ENCODE data around the gene CCDC187. TPM values are rescaled to one million over a fixed set of nuclear protein-coding genes. Genes with fewer than 3 reads are reported as not detected.
"Not testable (repeated sequence)": the region's sequence is repeated elsewhere in the genome, so short reads cannot be mapped to it uniquely, and the experiment has no call there.

The CCDC187 gene
- total RNA-seq = 1 to 10 TPM in 1 of 4 donors, under 1 TPM in 2, not detected in 1; 0.40 to 1.1 (median 0.41) TPM

DNA sequence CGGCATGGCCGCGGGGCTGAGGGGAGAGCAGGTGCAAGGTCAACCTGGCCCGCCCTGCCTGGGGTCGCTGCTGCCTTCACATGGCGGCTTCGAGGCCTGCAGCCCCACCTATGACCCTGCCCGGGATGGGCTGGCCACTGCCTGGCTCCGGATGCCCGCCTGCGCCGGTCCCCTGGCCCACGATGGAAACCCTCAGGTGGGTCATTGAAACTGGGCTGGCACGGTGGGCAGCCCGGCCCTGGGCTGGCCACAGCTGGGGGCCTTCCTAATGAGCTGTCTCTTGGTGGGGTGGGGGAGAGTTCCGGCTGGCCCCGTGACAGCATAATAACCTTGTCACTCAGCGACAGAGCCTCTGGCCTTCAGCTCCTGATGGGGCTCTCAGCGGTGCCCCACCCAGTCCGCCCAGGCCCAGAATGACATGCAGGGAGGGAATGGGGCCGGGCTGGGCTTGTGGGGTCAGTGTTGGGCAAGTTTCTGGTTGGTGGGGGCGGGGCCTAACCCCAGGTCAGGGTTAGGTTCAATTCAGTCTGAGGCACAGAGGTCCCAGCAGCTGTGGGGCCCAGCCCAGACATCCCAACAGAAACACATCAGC is at the start of gene CCDC187:
Gene CCDC187 (minus strand): TSS at position 270 of the 592 bp plus-strand sequence. CDS start 264 bp downstream, at position 6.
- 54% methylated on average over 9 of the region's 22 CpGs; no CpG with 5 or more reads in 1 of the 2 donors for WGBS, 2 donors (ENCODE audit: low coverage in 1 of 2)
- no peak within 1 kb of the TSS for H3K4me3 ChIP-seq
- TF ChIP-seq, protein P1, sequence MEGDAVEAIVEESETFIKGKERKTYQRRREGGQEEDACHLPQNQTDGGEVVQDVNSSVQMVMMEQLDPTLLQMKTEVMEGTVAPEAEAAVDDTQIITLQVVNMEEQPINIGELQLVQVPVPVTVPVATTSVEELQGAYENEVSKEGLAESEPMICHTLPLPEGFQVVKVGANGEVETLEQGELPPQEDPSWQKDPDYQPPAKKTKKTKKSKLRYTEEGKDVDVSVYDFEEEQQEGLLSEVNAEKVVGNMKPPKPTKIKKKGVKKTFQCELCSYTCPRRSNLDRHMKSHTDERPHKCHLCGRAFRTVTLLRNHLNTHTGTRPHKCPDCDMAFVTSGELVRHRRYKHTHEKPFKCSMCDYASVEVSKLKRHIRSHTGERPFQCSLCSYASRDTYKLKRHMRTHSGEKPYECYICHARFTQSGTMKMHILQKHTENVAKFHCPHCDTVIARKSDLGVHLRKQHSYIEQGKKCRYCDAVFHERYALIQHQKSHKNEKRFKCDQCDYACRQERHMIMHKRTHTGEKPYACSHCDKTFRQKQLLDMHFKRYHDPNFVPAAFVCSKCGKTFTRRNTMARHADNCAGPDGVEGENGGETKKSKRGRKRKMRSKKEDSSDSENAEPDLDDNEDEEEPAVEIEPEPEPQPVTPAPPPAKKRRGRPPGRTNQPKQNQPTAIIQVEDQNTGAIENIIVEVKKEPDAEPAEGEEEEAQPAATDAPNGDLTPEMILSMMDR (IDR thresholded peaks at IDR 0.05) = no peak
- TF ChIP-seq EP300 (IDR thresholded peaks at IDR 0.05; ENCODE audit: low read depth) (no peak), POLR2AphosphoS5 (IDR thresholded peaks at IDR 0.05) (no peak), POLR2A (IDR thresholded peaks at IDR 0.05) (no peak)
- H3K4me1 ChIP-seq = no peaks in the 10 kb centered on the region
- intact Hi-C loops (cut with DNase I; ENCODE audit: low total_unique reads) (no loop called here), in situ Hi-C loops (cut with MboI; ENCODE audit: low pct_ligation_motif_present in 1 of 4, low pct_unique_long_range_greater_than_20kb in 1 of 4, low sequenced_read_pairs in 3 of 4) (no loop called here)
- H3K27ac ChIP-seq = no peak within 1 kb of the TSS
- no peaks in the 10 kb centered on the region for H3K9me3 ChIP-seq
- no peak for DNase-seq
- H3K36me3 ChIP-seq = no peaks in the 10 kb centered on the region
- H3K27me3 ChIP-seq = peaks cover 7% of the 10 kb centered on the region

DNA sequence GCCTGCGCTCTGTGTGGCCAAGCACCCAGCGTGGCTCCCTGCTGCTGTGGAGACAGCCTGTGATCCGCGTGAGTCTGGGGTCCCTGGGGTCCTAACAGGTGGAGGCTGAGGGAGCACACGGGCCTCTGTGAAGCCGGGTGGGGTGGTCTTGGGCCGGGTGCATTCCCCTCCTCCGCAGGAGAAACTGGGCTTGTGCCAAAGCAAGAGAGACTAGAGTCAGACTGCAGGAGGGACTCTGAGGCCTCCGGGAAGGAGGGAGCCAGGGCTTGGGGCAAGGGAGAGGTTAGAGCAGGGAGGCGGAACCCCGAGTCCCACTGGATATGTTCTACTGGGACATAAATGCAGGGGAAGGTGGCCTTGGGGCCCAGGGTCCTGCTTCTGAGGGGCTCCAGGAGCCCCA is 49.2 kb upstream of the CCDC187 start:
- no peak overlapping the region for H3K27ac ChIP-seq
- TF ChIP-seq POLR2AphosphoS5 (IDR thresholded peaks at IDR 0.05) = no peak
- TF ChIP-seq EP300 (IDR thresholded peaks at IDR 0.05; ENCODE audit: low read depth) = no peak
- no peak for TF ChIP-seq POLR2A (IDR thresholded peaks at IDR 0.05)
- TF ChIP-seq, protein P1 (IDR thresholded peaks at IDR 0.05) = no peak
- no peak overlapping the region for H3K4me3 ChIP-seq
- H3K27me3 ChIP-seq = no peaks in the 10 kb centered on the region
- H3K9me3 ChIP-seq = no peaks in the 10 kb centered on the region
- no peak for DNase-seq
- intact Hi-C loops (cut with DNase I; ENCODE audit: low total_unique reads) = no loop called here
- in situ Hi-C loops (cut with MboI; ENCODE audit: low pct_ligation_motif_present in 1 of 4, low pct_unique_long_range_greater_than_20kb in 1 of 4, low sequenced_read_pairs in 3 of 4) = no loop called here
- H3K36me3 ChIP-seq = no peaks in the 10 kb centered on the region
- peaks cover 0 to 6% (median 3%) of the 10 kb centered on the region in 4 donors for H3K4me1 ChIP-seq
- WGBS, 2 donors (ENCODE audit: low coverage in 1 of 2) = 67 to 74% methylated on average over 1 to 11 of the region's 11 CpGs

DNA sequence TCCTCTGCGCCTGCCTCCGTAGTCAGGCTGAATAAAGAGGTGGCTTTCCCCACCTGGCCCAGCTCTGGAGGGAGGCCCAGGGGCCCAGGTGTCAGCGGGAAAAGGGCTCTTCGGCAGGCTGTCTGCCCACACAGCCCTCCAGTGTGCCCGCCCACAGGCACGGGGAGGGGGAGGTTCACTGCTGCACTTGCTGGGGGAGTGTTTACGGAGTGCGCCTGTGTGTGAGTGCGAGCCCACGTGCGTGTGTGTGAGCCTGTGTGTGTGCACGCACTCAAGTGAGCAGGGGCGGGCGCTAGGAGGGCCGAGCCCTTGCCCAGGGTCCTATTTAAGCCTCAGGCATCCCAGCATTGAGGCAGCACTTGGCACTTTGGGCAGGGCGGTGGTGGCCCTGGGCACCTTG is 48.8 kb upstream of the CCDC187 start:
- no peak overlapping the region for H3K27ac ChIP-seq
- no peaks in the 10 kb centered on the region for H3K27me3 ChIP-seq
- WGBS, 2 donors (ENCODE audit: low coverage in 1 of 2) = 58% methylated on average over 16 of the region's 16 CpGs; no CpG with 5 or more reads in 1 of the 2 donors
- H3K4me1 ChIP-seq = peaks cover 0 to 6% (median 3%) of the 10 kb centered on the region in 4 donors
- no peak for DNase-seq
- H3K4me3 ChIP-seq = no peak overlapping the region
- H3K36me3 ChIP-seq = no peaks in the 10 kb centered on the region
- no peaks in the 10 kb centered on the region for H3K9me3 ChIP-seq
- intact Hi-C loops (cut with DNase I; ENCODE audit: low total_unique reads) (no loop called here), in situ Hi-C loops (cut with MboI; ENCODE audit: low pct_ligation_motif_present in 1 of 4, low pct_unique_long_range_greater_than_20kb in 1 of 4, low sequenced_read_pairs in 3 of 4) (no loop called here)
- TF ChIP-seq POLR2AphosphoS5 (IDR thresholded peaks at IDR 0.05) (no peak), EP300 (IDR thresholded peaks at IDR 0.05; ENCODE audit: low read depth) (no peak), POLR2A (IDR thresholded peaks at IDR 0.05) (no peak)
- TF ChIP-seq, protein P1 (IDR thresholded peaks at IDR 0.05) = no peak

DNA sequence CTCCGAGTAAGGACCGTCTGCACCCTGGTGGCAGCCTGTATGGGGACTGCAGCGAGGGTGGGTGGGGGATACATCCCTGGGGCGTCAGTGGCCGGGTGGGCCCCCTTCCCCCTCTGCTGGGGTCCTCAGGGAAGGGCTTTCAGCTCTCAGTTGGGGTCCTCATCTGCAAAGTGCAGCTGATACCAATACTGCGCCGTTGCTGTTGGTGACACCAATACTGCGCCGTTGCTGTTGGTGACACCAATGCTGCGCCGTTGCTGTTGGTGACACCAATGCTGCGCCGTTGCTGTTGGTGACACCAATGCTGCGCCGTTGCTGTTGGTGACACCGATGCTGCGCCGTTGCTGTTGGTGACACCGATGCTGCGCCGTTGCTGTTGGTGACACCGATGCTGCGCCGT is 48.0 kb upstream of the CCDC187 start:
- H3K4me1 ChIP-seq; in situ Hi-C loops (cut with MboI; ENCODE audit: low pct_ligation_motif_present in 1 of 4, low pct_unique_long_range_greater_than_20kb in 1 of 4, low sequenced_read_pairs in 3 of 4); H3K27ac ChIP-seq; intact Hi-C loops (cut with DNase I; ENCODE audit: low total_unique reads); H3K4me3 ChIP-seq; H3K36me3 ChIP-seq; H3K27me3 ChIP-seq; H3K9me3 ChIP-seq; DNase-seq: not testable (repeated sequence)
- 85% methylated on average over 6 of the region's 24 CpGs; no CpG with 5 or more reads in 1 of the 2 donors for WGBS, 2 donors (ENCODE audit: low coverage in 1 of 2)

Data from transverse colon (tissue), 4 donors.